Pons (tissue), 1 donor: Measurements from ENCODE around the gene TRUB2.
"Not testable (repeated sequence)": the region's sequence is repeated elsewhere in the genome, so short reads cannot be mapped to it uniquely, and the experiment has no call there.

Experiments
- DNase-seq: peaks from one replicate; pipeline ENCODE4 v3.0.0-alpha.2; 2016; ENCODE audit warnings: low spot score

Gene TRUB2

GRCh38 chr9:128340691-128341434, 18.6 kb upstream of the TRUB2 start:
- no peak for DNase-seq

GRCh38 chr9:128339761-128340690, 17.8 kb upstream of the TRUB2 start, which contains the start of gene SLC27A4:
Gene SLC27A4 (plus strand): TSS chr9:128340527. CDS start chr9:128343133, 2,606 bp downstream.
- peak; percentile 40 for DNase-seq

GRCh38 chr9:128338852-128339614, 16.8 kb upstream of the TRUB2 start:
- DNase-seq, result not testable (repeated sequence)

DNA sequence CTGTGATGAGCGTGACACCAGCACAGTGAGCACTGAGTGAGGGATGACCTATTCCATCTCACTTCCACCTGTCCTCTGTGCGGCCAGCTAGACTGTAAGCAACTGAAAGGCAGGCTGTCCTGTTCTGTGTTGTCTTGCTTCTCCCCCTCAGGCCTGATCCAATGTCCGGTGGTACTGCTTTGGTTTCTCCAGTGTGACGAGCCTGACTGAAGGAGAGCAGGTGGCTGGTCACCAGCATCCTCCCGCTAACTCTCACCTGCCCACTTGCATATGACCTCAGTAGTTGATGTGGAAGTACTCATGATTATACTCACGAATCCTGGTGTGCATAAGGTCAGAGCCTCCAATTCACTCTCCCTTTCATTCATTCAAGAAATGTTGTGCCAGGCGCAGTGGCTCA, 15.7 kb upstream of the TRUB2 start:
- DNase-seq, result no peak

GRCh38 chr9:128335914-128336313, 13.7 kb upstream of the TRUB2 start:
- DNase-seq, result no peak

- DNase-seq, result no peak
Measured at GRCh38 chr9:128335161-128335560, 12.9 kb upstream of the TRUB2 start.

GRCh38 chr9:128333451-128333869, 11.2 kb upstream of the TRUB2 start:
- DNase-seq, result no peak

- DNase-seq, result no peak
Measured at GRCh38 chr9:128325629-128326028, 3.4 kb upstream of the TRUB2 start.

DNA sequence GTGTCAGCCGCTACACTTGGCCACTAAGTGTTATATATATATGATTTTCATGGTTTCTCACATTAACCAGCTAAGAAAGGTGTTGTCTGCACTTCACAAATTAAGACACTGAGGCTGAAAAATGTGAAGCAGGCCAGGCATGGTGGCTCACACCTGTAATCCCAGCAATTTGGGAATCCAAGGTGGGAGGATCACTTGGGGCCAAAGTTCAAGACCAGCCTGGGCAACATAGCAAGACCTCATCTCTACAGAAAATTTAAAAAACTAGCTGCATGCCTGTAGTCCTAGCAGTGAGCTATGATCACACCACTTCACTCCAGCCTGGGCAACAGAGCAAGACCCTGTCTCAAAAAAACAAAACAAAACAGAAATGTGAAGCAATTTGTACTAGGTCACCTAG, 2.2 kb upstream of the TRUB2 start:
- no peak for DNase-seq

GRCh38 chr9:128323791-128324190, 1.5 kb upstream of the TRUB2 start:
- DNase-seq, result no peak

DNA sequence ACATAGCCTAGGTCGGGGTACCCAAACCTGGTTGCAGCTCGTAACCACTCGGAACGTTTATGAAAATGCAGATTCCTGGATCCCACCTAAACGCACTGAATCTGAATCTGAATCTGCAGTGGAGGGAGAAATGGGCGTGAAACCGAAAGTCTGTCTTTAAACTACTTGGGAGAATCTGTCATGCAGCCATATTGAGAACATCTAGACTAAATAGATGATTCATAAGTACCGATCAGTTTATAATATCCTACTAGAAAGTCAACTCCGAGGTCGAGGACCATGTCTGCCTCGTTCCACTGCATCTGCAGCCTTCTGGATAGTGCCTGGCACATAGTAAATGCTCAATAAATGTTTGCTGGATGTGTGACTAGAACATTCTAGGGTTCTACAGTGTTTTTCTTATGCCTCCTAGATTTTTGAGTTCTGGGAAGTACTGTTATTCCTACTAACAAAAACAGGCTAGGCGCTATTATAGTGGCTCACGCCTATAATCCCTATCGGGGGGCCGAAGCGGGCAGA, 1.0 kb upstream of the TRUB2 start:
- no peak for DNase-seq

GRCh38 chr9:128321879-128322403, 306 bp downstream of the TRUB2 start:
- no peak for DNase-seq

DNA sequence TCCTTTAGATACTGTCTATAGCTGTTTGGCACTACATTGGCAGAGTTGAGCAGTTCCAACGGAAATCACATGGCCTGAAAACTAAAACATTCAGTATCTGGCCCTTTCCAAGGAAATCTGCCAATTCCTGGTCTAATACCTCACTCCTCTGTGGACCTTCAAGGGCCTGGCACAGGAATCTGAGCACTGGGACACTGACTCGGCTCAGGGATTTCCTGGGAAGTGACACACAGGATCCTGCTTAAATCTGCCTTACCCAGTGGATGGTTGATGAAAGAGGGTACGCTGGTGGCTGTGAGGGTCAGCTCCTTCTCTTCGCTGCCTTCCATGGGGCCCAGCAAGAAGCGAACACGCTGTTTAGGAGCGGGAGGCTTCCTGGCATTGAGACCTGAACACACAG, 904 bp downstream of the TRUB2 start:
- no peak for DNase-seq

GRCh38 chr9:128317629-128318028, 4.6 kb downstream of the TRUB2 start:
- DNase-seq, result peak; percentile 79

DNA sequence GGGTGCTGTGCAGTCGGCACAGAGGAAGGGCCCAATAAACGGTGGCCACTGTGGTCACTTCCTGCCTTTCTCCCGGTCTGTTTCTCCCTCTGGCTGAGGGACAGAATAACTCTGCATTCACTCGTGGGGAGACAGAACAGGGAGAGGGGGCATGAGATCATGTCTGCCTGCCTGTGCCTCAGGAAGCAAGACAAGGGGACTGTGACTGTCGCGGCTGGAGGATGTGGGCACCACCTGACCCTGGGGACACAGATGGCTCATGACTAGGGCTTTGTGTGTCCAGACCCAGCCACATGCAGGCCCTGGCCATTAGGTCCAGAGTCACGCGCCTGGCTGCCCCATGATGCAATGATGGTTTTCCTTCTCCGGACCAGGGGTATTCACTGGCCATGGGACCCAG, 5.8 kb downstream of the TRUB2 start:
- DNase-seq, result peak; percentile 97

DNA sequence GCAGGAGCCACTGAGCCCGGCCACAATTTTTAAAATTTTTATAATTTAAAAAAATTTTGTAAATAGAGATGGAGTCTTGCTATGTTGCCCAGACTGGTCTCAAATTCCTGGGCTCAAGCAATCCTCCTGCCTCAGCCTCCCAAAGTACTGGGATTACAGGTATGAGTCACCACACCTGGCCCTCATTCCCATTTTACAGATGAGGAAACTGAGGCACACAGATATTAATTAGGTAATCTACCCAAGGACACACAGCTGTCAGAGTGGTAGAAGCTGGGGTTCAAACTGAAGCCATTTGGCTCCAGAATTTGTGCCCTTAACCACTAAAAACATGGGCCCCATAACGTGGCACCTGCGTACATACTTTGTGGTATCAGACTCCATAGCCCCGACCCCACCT, 7.5 kb downstream of the TRUB2 start:
- no peak for DNase-seq

DNA sequence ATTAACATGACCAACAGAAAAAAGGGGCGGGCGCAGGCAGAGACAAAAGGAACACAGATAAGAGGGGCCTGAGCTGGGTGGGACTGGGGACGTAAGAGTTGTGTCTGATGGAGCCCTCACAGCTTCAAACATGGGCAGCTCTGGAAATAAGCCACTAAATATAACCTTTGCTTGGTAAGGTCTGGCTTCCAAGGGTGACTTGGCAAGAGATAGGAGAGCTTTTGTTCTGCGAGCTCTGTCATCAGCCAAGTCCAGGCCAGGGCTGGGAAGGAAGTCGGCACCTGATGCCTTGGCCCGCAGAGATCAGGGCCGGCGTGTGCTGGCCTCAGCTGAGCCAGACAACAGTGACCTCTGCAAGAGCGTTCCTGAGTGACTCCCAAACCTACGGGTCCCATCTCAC, 11.8 kb downstream of the TRUB2 start:
- DNase-seq, result peak; percentile 69

- DNase-seq, result no peak
Measured at GRCh38 chr9:128309551-128309950, 12.7 kb downstream of the TRUB2 start.

GRCh38 chr9:128304971-128305288, 17.3 kb downstream of the TRUB2 start:
- no peak for DNase-seq

DNA sequence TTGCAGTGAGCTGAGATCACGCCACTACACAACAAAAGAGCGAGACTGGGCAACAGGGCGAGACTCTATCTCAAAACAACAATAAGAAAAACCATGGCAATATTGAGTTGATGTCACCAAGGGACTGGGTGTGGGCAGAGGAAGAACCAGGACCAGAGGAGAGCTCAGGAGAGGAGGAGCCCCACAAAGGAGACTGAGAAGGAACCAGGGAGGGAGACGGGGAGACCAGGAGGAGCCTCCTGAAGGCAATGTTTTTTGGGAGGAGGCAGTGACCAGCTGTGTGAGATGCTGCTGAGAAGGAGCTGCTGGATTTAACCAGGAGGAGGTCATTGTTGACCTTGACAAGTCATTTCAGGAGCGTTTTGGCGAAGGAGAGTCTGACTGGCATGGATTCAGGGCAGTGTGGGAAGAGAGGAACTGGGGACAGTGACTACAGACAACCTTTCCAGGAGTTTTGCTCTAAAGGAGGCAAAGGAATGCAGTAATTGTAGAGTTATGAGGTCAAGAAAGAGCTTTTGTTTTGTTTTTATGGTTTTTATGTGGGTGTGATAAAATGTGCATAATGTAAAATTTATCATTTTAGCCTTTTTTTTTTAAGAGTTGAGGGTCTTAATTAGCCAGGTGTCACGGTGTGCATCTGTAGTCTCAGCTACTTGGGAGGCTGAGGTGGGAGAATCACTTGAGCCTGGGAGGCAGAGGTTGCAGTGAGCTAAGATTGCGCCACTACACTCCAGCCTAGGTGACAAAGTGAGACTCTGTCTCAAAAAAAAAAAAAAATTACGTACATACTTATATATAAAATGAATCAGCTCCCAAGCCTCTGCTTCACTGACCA, 17.9 kb downstream of the TRUB2 start:
- no peak for DNase-seq
